HepG2 (cell line): ENCODE results near the gene MPPE1. TPM values are rescaled to one million over a fixed set of nuclear protein-coding genes. Genes with fewer than 3 reads are reported as not detected.
A peak's percentile ranks its signal among the peaks of the same experiment; 100 is the strongest.

Source experiments
- BRD4 ChIP-seq: sonication (generic); formaldehyde crosslinking; IDR thresholded peaks from 2 replicates; pipeline ENCODE4 v1.4.0; 2020; ENCODE audit warnings: missing genetic modification reagents
- GMEB1 ChIP-seq: sonication (generic); formaldehyde crosslinking; IDR thresholded peaks from 2 replicates; pipeline ENCODE4 v1.5.1; 2020; ENCODE audit warnings: missing genetic modification reagents, mild to moderate bottlenecking, borderline replicate concordance
- HES4 ChIP-seq: sonication (generic); formaldehyde crosslinking; IDR thresholded peaks from 2 replicates; pipeline ENCODE4 v1.9.0; 2021; ENCODE audit warnings: mild to moderate bottlenecking, missing genetic modification reagents, borderline replicate concordance
- HMGXB4 ChIP-seq, 2 experiments: sonication (generic) in 1 of 2; formaldehyde crosslinking in 1 of 2; IDR thresholded peaks; 2 replicates each; pipeline versions ENCODE4 v1.4.0 to v1.6.1; 2018 to 2020; ENCODE audit warnings: missing genetic modification reagents in 2 of 2, borderline replicate concordance in 1 of 2, low read depth in 1 of 2, mild to moderate bottlenecking in 1 of 2, missing biosample characterization in 1 of 2
- MED1 ChIP-seq: sonication (generic); formaldehyde crosslinking; IDR thresholded peaks from 2 replicates; pipeline ENCODE4 v1.4.0; 2020; ENCODE audit warnings: missing genetic modification reagents
- NCOA2 ChIP-seq: sonication (generic); formaldehyde crosslinking; IDR thresholded peaks from 2 replicates; pipeline ENCODE4 v1.8.0; 2022; ENCODE audit warnings: inconsistent platforms
- PCBP1 ChIP-seq: fragments of 200-400 bp; formaldehyde crosslinking; IDR thresholded peaks from 2 replicates; pipeline ENCODE4 v1.6.1; 2017; ENCODE audit warnings: mild to moderate bottlenecking, low read depth, low read length, borderline replicate concordance
- RAD51 ChIP-seq: fragments of 450-650 bp; IDR thresholded peaks from 2 replicates; pipeline ENCODE4 v1.6.1; 2016; ENCODE audit warnings: borderline replicate concordance
- REXO4 ChIP-seq: sonication (generic); formaldehyde crosslinking; IDR thresholded peaks from 2 replicates; pipeline ENCODE4 v1.8.0; 2022; ENCODE audit warnings: missing genetic modification reagents, mild to moderate bottlenecking, borderline replicate concordance
- RXRB ChIP-seq: IDR thresholded peaks from 2 replicates; pipeline ENCODE4 v1.6.1; 2016; ENCODE audit warnings: borderline replicate concordance, missing genetic modification reagents, missing compliant biosample characterization
- SAFB2 ChIP-seq: sonication (generic); formaldehyde crosslinking; IDR thresholded peaks from 2 replicates; pipeline ENCODE4 v1.5.1; 2020; ENCODE audit warnings: missing genetic modification reagents, low read depth, mild to moderate bottlenecking, borderline replicate concordance
- SKIL ChIP-seq: sonication (generic); formaldehyde crosslinking; IDR thresholded peaks from 2 replicates; pipeline ENCODE4 v1.8.0; 2022; ENCODE audit warnings: missing genetic modification reagents, mild to moderate bottlenecking, moderate library complexity, borderline replicate concordance
- TFE3 ChIP-seq: IDR thresholded peaks from 2 replicates; pipeline ENCODE4 v1.6.1; 2016
- U2AF2 ChIP-seq: fragments of 200-400 bp; formaldehyde crosslinking; IDR thresholded peaks from 2 replicates; pipeline ENCODE4 v1.6.1; 2017; ENCODE audit warnings: low read depth, mild to moderate bottlenecking, low read length
- ZMAT3 ChIP-seq: sonication (generic); formaldehyde crosslinking; conservative IDR thresholded peaks from 2 replicates; pipeline ENCODE4 v1.7.0; 2021; ENCODE audit warnings: missing genetic modification reagents
- ZMYM2 ChIP-seq: sonication (generic); formaldehyde crosslinking; IDR thresholded peaks from 2 replicates; pipeline ENCODE4 v1.8.0; 2022; ENCODE audit warnings: mild to moderate bottlenecking, missing genetic modification reagents
- ZNF296 ChIP-seq: sonication (generic); formaldehyde crosslinking; conservative IDR thresholded peaks from 2 replicates; pipeline ENCODE4 v1.5.0; 2020; ENCODE audit warnings: mild to moderate bottlenecking, missing genetic modification reagents
- ZNF44 ChIP-seq: sonication (generic); formaldehyde crosslinking; IDR thresholded peaks from 2 replicates; pipeline ENCODE4 v1.5.1; 2020; ENCODE audit warnings: mild to moderate bottlenecking, missing genetic modification reagents
- ZNF597 ChIP-seq: sonication (generic); formaldehyde crosslinking; IDR thresholded peaks from 2 replicates; pipeline ENCODE4 v1.5.0; 2020; ENCODE audit warnings: missing genetic modification reagents
- ZNF720 ChIP-seq: sonication (generic); formaldehyde crosslinking; IDR thresholded peaks from 2 replicates; pipeline ENCODE4 v1.4.0; 2020; ENCODE audit warnings: missing genetic modification reagents
- ZNF75D ChIP-seq: sonication (generic); formaldehyde crosslinking; IDR thresholded peaks from 2 replicates; pipeline ENCODE4 v1.8.1; 2023; ENCODE audit warnings: missing genetic modification reagents, mild to moderate bottlenecking, borderline replicate concordance
- polyA plus RNA-seq, 8 experiments: library from polyadenylated mRNA; depleted of rRNA in 3 of 8; stranded (reverse) in 7 of 8; unstranded in 1 of 8; fragments of >200 nt; fragmentation: Illumina TruSeq in 4 of 8; extraction: Trizol in 4 of 8; gene quantifications; 2 replicates each; pipeline versions ENCODE4 v1.2.1 to v1.2.3, GENCODE V29; 2011 to 2016; ENCODE audit warnings: low read depth in 4 of 8, missing spikeins in 1 of 8, mixed read lengths in 1 of 8; ENCODE audit not compliant: insufficient read depth in 1 of 8
- total RNA-seq, 5 experiments: library from RNA; depleted of rRNA; stranded (reverse); fragments of >200 nt; fragmentation: Illumina TruSeq; extraction: Trizol; gene quantifications; 2 replicates each; pipeline ENCODE4 v1.2.3, GENCODE V29; 2016; ENCODE audit warnings: low read depth in 1 of 5

Gene MPPE1
- total and polyA plus RNA-seq, 2 of the 13 experiments (the other 11 are each of a cell fraction or from before 2014, with no cell fraction given), result 9.6 to 11.9 TPM

GRCh38 chr18:11851146-11851805, 56.8 kb downstream of the MPPE1 start, which contains the start of gene CHMP1B (continued):
- TF ChIP-seq HMGXB4 (CRISPR knock-in tag; IDR thresholded peaks at IDR 0.05; ENCODE audit: borderline replicate concordance in 1 of 2, low read depth in 1 of 2) (peak; percentile 83 to 89; a peak in 3 of 4 replicates), GMEB1 (CRISPR knock-in tag) (peak; percentile 99), MED1 (CRISPR knock-in tag) (peak; percentile 76), RAD51 (no peak), U2AF2 (0 out of 2 replicates have a peak, but pooled peaks have one; percentile 76), ZNF44 (CRISPR knock-in tag) (0 out of 2 replicates have a peak, but pooled peaks have one; percentile 46), RXRB (peak; percentile 72), REXO4 (CRISPR knock-in tag) (no peak), PCBP1 (peak; percentile 86; the same call in 1 of the 2 replicates), BRD4 (CRISPR knock-in tag) (peak; percentile 90), TFE3 (CRISPR knock-in tag) (peak; percentile 61; the same call in 1 of the 2 replicates), ZMYM2 (CRISPR knock-in tag) (no peak), ZNF75D (CRISPR knock-in tag) (no peak), ZNF597 (CRISPR knock-in tag) (no peak), SKIL (CRISPR knock-in tag) (no peak; the same call in 1 of the 2 replicates), ZNF296 (CRISPR knock-in tag) (no peak), ZMAT3 (CRISPR knock-in tag) (no peak), ZNF720 (CRISPR knock-in tag) (no peak), NCOA2 (CRISPR knock-in tag) (peak; percentile 49; the same call in 1 of the 2 replicates), SAFB2 (CRISPR knock-in tag) (peak; percentile 35; the same call in 1 of the 2 replicates), HES4 (CRISPR knock-in tag) (no peak)
